ENCODE data around the gene TMEM222.
A peak's percentile ranks its signal among the peaks of the same experiment; 100 is the strongest.
"Not testable (repeated sequence)": the region's sequence is repeated elsewhere in the genome, so short reads cannot be mapped to it uniquely, and the experiment has no call there.

Gene TMEM222, protein sequence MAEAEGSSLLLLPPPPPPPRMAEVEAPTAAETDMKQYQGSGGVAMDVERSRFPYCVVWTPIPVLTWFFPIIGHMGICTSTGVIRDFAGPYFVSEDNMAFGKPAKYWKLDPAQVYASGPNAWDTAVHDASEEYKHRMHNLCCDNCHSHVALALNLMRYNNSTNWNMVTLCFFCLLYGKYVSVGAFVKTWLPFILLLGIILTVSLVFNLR

DNA sequence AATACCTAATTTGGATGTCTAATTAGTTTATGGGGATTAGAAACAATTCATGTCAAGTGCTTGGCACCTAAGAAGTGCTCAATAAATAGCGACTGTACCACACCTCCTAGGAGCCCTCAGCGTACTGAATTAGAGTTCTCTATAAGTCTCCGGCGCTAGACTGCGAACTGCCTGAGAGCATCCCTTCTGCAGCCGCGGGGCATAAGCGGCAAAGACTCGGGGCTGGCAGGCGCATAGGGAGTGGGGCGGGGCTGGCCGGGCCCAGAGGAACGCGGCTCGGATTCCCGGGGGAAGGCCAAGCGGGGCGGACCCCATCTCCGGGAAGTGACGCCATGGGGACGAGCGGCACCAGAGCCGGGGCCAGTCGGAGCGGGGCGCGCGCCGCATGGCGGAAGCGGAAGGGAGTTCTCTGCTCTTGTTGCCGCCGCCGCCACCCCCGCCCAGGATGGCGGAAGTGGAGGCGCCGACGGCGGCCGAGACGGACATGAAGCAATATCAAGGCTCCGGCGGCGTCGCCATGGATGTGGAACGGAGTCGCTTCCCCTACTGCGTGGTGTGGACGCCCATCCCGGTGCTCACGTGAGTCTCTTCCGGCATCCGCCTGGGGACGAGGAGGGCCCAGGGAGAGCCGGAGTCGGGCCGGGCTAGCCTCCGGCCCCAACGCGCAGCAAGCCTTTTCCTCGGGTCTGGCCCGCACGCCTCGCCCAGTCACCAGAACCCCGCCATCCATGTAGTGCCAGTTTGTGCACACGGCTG lies at the start of gene TMEM222:
Gene TMEM222, plus strand, starts transcription at position 351 of the 756 bp plus-strand sequence. Its CDS starts 35 bp downstream, at position 386.
- peak; percentile 97 for DNase-seq

DNA sequence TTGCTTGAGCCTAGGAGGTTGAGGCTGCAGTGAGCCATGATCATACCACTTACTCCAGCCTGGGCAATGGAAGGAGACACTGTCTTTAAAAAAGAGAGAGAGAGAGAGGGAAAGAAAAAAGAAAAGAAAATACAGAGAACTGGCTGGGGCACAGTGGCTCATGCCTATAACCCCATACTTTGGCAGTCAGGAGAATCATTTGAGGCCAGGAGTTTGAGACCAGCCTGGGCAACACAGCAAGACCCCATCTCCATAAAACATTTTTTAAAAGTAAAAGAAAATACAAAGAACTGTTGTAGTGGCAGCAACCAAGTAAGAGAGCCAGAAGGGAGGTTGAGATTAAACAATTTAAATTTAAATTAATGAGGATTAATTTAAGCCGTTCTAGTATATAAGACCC lies 47.8 kb upstream of the TMEM222 start:
- no peak for DNase-seq

DNA sequence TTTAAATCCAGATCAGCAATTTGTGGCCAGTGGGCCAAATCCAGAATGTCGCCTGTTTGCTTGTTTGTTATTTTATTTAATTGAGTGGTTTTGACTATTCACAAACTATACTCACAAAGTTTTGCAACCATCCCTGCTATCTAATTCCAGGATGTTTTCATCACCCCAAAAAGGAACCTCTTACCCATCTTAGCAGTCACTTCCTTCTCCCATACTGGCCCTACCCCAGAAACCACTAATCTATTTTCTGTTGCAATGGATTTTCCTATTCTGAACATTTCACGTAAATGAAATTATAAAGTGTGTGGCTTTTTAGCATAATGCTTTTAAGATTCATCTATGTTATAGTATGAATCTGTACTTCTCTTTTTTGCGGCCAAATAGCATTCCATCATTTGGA lies 46.3 kb upstream of the TMEM222 start:
- DNase-seq: no peak

DNA sequence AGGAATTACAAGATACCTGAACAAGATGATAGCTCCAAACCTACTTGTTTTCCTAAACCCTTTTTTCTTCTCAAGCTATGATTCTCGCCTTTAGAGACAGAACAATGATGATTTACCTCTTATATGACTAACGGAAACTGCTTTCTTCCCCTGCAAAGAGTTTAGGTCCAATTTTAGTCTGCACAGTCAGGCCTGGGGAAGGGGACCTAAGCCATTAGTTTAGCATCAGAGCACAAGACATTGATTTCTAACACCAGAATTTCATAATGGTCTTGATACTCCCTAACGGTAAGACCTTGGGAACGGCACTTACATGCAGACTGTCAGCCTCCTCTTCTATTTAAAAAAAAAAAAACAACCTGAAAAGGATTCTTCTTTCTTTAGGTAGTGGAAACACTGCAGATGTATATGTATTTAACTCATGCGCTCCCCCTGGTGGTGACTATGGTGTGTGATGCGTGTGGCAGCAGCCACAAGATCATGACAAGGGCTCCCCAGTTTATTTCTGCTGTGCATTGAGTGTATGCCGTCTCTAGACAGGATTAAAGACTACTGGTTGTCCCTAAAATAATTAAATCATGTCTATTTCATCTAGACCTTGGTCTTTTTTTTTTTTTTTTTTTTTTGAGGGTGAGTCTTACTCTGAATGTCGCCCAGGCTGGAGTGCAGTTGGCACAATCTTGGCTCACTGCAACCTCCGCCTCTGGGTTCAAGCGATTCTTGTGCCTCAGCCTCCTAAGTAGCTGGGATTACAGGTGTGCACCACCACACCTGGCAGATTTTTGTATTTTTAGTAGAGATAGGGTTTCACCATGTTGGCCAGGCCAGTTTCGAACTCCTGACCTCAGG lies 37.3 kb upstream of the TMEM222 start:
- DNase-seq: peak; percentile 89

DNA sequence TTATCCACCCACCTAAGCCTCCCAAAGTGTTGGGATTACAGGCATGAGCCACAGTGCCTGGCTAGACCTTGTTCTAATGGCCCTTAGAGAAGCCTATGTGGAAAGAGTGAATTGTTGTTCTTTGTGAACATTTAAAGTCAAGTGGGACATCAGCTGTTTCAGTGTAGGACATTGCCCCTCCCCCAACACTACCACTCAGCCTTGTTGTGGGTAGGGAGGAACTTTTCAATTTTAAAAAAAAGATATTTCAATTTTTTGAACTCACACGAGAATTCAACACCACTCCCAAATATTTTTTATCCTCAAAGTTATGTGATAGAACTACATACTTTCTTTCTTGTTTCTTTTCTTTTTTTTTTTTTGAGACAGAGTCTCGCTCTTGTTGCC lies 36.7 kb upstream of the TMEM222 start:
- no peak for DNase-seq

DNA sequence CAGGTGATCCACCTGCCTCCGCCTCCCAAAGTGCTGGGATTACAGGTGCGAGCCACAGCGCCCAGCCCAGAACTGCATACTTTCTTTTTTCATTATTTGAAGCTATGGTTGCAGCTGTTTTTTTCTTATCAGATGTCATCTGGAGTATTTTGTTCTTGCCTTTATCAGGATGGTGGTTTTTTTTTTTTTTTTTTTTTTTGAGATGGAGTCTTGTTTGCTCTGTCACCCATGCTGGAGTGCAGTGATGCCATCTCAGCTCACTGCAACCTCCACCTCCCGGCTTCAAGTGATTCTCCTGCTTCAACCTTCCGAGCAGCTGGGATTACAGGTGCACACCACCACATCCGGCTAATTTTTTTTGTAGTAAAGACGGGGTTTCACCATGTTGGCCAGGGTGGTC lies 36.1 kb upstream of the TMEM222 start:
- DNase-seq: not testable (repeated sequence)

DNA sequence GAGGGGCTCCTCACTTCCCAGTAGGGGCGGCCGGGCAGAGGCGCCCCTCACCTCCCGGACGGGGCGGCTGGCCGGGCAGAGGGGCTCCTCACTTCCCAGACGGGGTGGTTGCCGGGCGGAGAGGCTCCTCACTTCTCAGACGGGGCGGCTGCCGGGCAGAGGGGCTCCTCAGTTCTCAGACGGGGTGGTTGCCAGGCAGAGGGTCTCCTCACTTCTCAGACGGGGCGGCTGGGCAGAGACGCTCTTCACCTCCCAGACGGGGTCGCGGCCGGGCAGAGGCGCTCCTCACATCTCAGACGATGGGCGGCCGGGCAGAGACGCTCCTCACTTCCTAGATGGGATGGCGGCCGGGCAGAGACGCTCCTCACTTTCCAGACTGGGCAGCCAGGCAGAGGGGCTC lies 32.8 kb upstream of the TMEM222 start:
- DNase-seq: not testable (repeated sequence)

DNA sequence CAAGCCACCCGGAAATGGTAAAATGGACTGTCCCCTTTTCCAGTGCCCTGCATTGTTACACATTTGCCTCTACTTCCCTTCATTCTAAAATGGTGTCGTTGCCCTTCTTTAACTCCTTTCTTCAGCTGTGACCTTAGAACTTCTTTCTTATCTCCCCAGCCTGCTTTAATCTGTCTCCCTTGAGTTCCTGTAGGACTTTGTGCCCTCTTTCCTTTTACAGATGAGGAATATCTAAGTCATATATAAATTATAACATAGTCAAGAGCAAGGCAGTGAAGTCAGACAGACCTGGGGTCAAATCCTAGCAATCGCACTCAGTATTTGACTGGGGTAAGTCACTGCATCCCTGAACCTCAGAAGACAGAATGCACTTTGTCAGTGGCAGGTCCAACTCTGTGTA lies 31.4 kb upstream of the TMEM222 start:
- no peak for DNase-seq

DNA sequence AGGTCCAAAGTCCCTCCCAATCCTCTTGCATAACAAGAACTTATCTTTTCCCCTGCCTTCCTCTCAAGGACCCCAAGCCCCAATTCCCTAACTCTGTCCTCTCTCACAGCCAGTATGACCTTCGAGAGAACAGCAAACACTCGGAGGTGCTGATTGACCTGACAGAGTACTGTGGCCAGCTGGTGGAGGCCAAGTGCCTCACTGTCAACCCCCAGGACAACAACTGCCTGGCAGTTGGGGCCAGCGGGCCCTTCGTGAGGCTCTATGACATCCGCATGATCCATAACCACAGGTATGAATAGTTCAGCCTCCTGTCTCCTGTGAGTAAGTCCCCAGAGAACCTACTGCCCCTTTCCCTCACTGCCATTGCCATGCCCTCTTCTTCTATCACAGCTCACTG lies 29.9 kb upstream of the TMEM222 start:
- DNase-seq: no peak

DNA sequence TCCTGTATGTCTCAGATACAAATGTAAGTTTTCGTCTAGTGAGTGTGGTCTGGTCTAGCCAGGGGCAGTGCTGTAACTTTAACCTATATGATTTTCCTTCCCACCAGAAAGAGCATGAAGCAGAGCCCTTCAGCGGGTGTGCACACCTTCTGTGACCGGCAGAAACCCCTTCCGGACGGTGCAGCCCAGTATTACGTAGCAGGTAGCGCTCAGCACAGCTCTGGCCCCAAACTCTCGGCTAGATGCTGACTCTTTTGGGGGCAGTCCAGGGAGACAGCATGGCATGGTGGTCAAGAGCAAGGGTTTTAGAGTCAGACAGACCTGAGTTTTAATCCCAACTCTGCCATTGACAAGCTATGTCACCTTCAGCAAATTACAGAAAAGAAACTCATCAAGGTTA lies 28.0 kb upstream of the TMEM222 start:
- no peak for DNase-seq

DNA sequence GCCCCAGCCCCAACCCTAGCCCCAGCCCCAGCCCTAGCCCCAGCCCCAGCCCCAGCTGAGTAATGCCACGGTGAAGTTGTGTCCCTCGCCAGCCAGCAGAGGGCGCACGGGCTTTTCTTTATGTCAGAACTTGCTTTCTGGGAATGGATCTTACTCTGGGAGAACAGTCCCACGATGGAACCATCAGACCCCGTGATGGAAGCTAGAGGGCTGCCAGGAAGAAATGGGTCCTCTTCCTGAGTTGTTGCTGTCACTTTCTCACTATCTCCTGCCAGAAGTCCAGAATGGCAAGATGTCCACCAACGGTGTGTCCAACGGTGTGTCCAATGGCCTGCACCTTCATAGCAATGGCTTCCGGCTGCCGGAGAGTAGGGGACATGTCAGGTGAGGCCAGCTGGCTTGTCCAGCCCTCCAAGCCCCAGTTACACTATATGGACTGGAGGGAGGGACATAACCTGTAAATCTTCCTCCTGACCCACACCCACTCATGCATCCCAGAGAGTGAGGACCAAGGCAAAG lies 25.1 kb upstream of the TMEM222 start:
- DNase-seq: peak; percentile 74

DNA sequence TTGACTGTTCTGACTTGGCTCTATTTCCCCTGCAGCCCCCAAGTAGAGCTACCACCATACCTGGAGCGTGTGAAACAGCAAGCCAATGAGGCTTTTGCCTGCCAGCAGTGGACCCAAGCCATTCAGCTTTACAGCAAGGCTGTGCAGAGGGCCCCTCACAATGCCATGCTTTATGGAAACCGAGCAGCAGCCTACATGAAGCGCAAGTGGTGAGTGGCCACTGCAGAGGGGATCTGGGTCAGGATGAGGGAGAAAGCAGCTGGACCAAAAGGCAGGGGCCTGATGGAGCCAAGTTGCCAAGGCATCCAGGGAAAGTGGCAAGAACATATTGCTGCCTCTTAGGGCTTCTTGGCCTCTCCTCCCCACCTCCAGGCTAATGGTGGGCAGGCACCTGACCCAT lies 24.1 kb upstream of the TMEM222 start:
- no peak for DNase-seq

DNA sequence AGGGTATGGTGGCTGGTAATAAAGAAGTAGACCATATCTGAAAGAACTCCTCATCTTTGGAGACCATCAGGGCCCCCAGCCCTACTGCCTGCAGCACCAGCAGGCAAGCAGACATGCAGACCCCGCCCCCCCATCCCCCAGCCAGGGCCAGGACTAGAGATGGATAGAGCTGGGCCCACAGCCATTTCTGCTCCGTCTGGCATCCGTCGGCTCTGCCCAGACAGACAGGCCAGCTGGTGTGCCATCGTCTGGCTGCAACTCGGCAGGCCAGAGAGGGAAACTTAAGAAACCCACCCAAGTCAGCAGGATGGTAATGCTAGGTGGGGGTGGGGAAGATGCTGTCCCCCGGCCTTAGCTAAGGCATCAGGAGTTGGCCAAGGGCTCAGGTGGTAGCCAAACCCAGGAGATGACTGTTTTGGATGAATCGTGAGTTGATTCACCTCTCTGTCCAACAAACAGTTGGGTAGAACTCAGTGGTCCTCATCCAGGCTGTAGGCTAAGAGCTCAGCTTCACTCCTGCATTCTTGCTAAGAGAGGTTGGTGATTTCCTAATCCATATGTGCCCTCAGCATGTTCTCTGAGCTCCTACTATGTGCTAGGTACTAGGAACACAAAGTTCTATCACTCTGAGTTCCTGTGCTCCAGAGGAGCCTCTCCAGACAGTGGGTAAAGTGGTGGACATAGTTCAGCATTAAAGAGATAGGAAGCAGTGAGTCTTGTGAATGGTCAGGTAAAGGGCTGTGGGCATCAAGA lies 23.2 kb upstream of the TMEM222 start:
- no peak for DNase-seq

DNA sequence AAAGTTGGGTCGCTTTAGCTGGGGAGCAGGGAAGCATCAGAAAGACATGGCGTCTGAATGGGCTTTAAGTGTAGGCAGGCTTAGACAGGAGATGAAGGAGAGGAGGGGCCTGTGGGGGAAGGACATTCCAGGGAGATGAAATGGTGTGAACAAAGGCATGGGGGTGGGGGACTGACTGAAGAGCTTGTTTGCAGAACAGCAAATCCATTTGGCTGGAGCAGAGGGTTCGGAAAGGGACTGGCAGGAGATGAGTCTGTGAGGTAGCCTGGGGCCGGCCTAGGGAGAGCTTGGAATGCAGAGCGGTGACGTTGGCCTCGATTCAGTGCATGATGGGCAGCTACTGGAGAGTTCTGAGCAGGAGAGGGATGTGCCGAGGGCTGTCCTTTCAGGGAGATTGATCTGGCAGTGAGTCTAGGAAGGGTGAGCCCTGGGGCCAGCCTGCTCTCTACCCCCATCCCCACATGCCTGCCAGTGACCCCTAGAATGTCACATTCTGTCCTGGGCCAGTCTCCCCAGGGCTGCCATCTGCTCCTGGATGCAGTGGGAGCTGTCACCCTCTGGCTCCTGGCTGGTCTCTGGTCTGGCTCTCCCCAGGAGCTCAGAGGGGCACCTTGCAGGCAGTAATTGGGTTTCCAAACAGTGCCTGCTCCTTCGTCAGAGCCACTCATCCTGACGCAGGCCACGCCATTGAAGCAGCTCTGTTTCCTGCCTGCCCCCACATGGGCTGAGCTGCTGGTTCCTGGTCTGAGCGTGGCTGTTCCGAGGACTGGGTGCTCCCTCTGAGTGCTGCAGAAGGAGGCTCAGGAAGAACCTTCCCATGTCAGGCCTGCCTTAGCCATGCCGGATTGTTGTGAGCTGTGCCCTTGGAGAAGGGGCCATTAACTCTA lies 22.3 kb upstream of the TMEM222 start:
- DNase-seq: no peak

DNA sequence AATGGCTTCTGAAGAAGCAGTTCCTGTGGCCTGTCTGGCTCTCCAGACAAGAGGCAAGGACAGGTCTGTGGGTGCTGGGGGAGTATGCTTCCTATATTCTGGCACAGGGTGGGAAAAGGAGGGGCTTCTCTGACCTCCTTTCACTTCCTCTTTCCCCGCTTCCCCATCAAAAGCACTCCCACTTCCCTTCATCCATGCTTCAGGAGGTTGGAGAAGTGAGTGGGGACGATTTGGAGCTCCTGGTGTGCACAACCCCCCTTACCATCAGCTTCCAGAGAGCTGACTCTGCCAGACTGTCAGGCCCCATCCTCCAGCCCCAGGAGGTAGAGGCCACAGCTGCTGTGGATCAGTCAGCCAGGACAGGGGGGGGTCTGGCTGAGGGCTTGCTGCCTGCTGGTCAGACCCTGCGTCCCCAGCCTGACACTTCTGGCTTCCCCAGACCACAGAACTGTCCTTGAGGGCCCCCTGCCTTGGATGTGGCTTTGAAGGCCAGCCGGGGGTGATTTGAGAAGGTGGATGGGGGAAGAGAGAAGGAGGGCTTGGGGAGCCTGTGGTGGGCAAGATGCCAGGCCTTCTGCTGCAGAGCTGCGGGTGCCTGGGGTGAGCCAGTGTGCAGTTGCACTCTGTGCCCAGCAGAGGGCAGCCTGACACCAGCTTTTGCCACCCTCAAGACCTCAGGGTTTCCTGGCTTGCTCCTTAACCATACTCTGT lies 21.5 kb upstream of the TMEM222 start:
- DNase-seq: peak; percentile 77

DNA sequence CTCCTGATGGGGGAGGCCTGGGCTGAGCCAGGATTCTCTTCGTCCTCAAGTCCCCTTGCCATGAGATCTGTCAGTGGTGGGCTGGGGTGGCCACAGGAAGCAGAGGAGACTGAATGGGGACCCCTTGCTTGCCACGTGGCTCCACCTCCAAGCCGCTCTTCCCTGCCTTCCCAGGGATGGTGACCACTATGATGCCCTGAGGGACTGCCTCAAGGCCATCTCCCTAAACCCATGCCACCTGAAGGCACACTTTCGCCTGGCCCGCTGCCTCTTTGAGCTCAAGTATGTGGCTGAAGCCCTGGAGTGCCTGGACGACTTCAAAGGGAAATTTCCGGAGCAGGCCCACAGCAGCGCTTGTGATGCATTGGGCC lies 20.9 kb upstream of the TMEM222 start:
- no peak for DNase-seq

DNA sequence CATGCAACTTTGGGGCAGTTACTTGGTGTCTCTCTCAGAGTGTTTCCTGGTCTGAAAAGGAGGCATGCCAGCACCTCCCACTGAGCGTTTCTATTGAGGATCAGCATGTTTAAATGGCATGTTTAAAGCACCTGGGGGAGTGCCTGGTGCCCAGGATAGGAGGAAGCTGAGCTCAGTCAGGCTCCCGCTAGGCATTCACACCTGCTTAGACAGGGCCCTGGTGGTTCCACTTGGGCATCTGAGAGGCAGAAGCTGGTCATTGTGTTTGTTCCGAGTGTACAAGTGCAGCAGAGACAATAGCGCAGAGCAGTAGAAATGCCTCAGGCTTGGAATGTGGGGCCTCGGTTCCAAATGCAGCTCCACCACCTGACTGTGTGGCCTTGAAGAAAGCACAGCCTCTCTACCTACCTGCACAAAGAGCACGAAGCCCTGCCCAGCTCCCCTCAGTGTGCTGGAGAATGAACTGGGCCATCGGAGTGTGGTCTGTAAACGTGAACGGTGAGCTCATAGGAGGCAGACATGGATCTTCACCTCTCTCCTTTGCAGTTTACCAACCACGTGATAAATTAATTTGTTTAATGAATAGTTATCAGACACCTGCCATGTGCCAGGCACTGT lies 20.3 kb upstream of the TMEM222 start:
- no peak for DNase-seq

DNA sequence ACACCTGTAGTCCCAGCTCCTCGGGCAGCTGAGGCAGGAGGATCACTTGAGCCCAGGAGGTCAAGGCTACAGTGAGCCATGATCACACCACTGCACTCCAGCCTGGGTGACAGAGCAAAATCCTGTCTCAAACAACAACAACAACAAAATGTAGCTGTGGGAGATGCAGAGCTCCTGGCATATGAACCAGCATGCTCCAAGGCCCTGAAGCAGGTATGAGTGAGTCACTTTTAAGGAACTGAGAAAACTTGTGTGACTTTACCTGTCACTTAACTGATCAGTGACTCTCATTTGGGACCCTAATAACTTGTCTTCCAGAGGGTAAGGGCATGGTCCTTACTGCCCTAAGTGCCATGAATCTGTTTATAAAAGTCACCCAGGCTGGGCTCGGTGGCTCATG lies 19.4 kb upstream of the TMEM222 start:
- DNase-seq: no peak

DNA sequence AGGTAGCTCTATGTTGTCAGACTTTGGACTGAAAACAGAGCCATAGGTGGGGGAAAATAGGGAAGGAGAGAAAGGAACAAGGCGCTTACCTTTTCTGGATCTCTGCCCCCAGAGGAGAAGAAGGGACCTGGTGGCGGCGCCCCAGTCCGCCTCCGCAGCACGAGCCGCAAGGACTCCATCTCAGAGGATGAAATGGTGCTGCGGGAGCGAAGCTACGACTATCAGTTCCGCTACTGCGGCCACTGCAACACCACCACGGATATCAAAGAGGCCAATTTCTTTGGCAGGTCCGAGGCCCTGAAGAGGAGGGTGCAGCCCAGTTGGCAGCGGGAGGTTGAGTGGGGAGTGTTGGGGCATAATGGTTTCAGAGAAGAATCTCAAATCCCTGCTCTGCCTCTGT lies 18.5 kb upstream of the TMEM222 start:
- no peak for DNase-seq

DNA sequence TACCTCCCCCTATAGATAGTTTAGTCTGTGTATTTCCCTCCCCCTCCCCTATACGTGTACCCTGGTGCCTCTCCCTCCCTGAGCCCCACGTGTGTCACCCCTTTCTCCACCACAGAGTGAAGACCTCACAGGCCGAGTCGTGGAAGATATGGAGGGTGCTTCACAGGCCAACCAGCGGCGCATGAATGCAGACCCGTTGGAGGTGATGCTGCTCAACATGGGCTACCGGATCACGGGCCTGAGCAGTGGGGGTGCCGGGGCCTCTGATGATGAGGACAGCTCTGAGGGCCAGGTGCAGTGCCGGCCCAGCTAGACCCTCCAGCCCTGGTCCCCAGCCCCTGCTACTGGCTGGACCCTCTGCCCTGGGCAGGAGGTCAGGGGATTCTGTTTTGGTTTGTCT lies 15.9 kb upstream of the TMEM222 start:
- no peak for DNase-seq
